MM.1S (cell line): ENCODE measurements around the gene TNFAIP1.

Experiments
- DNase-seq: peaks from one replicate; pipeline ENCODE4 v3.0.0-alpha.2; 2015
- H2AFZ ChIP-seq: fragments of 300-600 bp; sonication (generic); 2 replicates; pipeline ENCODE4 v1.6.0; 2016; ENCODE audit warnings: antibody characterized with exemption, low read length
- H3F3A ChIP-seq: fragments of 300-600 bp; sonication (generic); 2 replicates; pipeline ENCODE4 v1.6.1; 2016; ENCODE audit warnings: mild to moderate bottlenecking, antibody characterized with exemption, low read length, moderate library complexity, mixed read lengths; ENCODE audit not compliant: insufficient read depth
- H3K27ac ChIP-seq: fragments of 300-600 bp; sonication (generic); 2 replicates; pipeline ENCODE4 v1.5.1; 2016; ENCODE audit warnings: mild to moderate bottlenecking, low read length
- H3K27me3 ChIP-seq: fragments of 300-600 bp; sonication (generic); replicated peaks from 2 replicates; pipeline ENCODE4 v1.6.0; 2016; ENCODE audit warnings: low read length; ENCODE audit not compliant: insufficient read depth
- H3K36me3 ChIP-seq: fragments of 300-600 bp; sonication (generic); replicated peaks from 2 replicates; pipeline ENCODE4 v1.6.1; 2016; ENCODE audit warnings: mild to moderate bottlenecking, low read length, mixed read lengths; ENCODE audit not compliant: insufficient read depth
- H3K4me1 ChIP-seq: fragments of 300-600 bp; sonication (generic); 2 replicates; pipeline ENCODE4 v1.6.1; 2016; ENCODE audit warnings: low read length, mixed read lengths
- H3K4me2 ChIP-seq: fragments of 300-600 bp; sonication (generic); 2 replicates; pipeline ENCODE4 v1.6.0; 2016; ENCODE audit warnings: low read depth, low read length
- H3K4me3 ChIP-seq: fragments of 300-600 bp; sonication (generic); 2 replicates; pipeline ENCODE4 v1.5.1; 2016; ENCODE audit warnings: low read length, mixed read lengths
- H3K79me2 ChIP-seq: fragments of 300-600 bp; sonication (generic); 2 replicates; pipeline ENCODE4 v1.6.1; 2016; ENCODE audit warnings: mixed run types, low read length, mixed read lengths
- H3K9ac ChIP-seq: fragments of 300-600 bp; sonication (generic); 2 replicates; pipeline ENCODE4 v1.6.1; 2016; ENCODE audit warnings: low read length, mixed read lengths
- H3K9me2 ChIP-seq: fragments of 300-600 bp; sonication (generic); replicated peaks from 2 replicates; pipeline ENCODE4 v1.6.1; 2016; ENCODE audit warnings: mild to moderate bottlenecking, low read length, mixed read lengths; ENCODE audit not compliant: insufficient read depth
- H3K9me3 ChIP-seq: fragments of 300-600 bp; sonication (generic); replicated peaks from 2 replicates; pipeline ENCODE4 v1.6.1; 2016; ENCODE audit warnings: mild to moderate bottlenecking, low read length, mixed read lengths; ENCODE audit not compliant: insufficient read depth
- H4K20me1 ChIP-seq: fragments of 300-600 bp; sonication (generic); 2 replicates; pipeline ENCODE4 v1.6.1; 2016; ENCODE audit warnings: mild to moderate bottlenecking, low read length, moderate library complexity, mixed read lengths; ENCODE audit not compliant: insufficient read depth
- EZH2 ChIP-seq: fragments of 300-600 bp; sonication (generic); optimal IDR thresholded peaks from 2 replicates; pipeline ENCODE3; 2017; ENCODE audit warnings: low read depth, mild to moderate bottlenecking, antibody characterized with exemption, low read length, mixed read lengths
- EZH2phosphoT487 ChIP-seq: fragments of 300-600 bp; sonication (generic); IDR thresholded peaks from 2 replicates; pipeline ENCODE4 v1.6.1; 2018; ENCODE audit warnings: antibody characterized with exemption, low read length
- TF ChIP-seq, protein P1 (sequence below): fragments of 300-600 bp; sonication (generic); IDR thresholded peaks from 2 replicates; pipeline ENCODE4 v1.5.1; 2016; ENCODE audit warnings: antibody characterized with exemption, low read length, mixed read lengths

Gene TNFAIP1

DNA sequence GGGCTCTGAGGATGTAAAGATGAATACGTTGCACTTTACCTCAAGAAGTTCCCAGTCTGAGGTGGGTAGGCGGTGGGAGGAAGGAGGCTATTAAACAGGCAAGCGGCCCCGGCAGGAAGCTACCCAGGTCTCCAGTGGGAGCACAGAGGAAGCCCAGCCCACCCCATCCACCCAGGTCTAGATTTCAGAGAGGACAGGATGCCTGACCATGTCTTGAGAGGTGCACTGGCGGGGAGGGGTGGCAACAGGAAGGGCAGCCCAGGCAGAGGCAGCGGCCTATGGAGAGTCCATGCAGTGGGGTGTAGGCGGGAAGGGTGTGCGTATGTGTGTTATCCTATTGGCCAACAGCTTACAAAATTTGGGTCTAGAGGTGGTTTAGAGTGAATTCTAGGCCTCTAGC, 49.8 kb downstream of the TNFAIP1 start:
- DNase-seq: no peak
- no peak overlapping the region for H3K9ac ChIP-seq
- no peaks in the 10 kb centered on the region for H3F3A ChIP-seq
- H3K9me3 ChIP-seq: no peaks in the 10 kb centered on the region
- peak overlapping the region; percentile 87; the same call in 1 of the 2 replicates for H2AFZ ChIP-seq
- H3K4me1 ChIP-seq: no peaks in the 10 kb centered on the region
- H4K20me1 ChIP-seq: no peaks in the 10 kb centered on the region
- H3K4me3 ChIP-seq: peak overlapping the region; percentile 64
- no peaks in the 10 kb centered on the region for H3K27me3 ChIP-seq
- H3K79me2 ChIP-seq: no peaks in the 10 kb centered on the region
- H3K36me3 ChIP-seq: no peaks in the 10 kb centered on the region
- TF ChIP-seq, protein P1, sequence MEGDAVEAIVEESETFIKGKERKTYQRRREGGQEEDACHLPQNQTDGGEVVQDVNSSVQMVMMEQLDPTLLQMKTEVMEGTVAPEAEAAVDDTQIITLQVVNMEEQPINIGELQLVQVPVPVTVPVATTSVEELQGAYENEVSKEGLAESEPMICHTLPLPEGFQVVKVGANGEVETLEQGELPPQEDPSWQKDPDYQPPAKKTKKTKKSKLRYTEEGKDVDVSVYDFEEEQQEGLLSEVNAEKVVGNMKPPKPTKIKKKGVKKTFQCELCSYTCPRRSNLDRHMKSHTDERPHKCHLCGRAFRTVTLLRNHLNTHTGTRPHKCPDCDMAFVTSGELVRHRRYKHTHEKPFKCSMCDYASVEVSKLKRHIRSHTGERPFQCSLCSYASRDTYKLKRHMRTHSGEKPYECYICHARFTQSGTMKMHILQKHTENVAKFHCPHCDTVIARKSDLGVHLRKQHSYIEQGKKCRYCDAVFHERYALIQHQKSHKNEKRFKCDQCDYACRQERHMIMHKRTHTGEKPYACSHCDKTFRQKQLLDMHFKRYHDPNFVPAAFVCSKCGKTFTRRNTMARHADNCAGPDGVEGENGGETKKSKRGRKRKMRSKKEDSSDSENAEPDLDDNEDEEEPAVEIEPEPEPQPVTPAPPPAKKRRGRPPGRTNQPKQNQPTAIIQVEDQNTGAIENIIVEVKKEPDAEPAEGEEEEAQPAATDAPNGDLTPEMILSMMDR: no peak
- TF ChIP-seq EZH2phosphoT487 (no peak), EZH2 (no peak)
- H3K27ac ChIP-seq: no peak overlapping the region
- H3K4me2 ChIP-seq: peak overlapping the region; percentile 85; the same call in 1 of the 2 replicates
- no peaks in the 10 kb centered on the region for H3K9me2 ChIP-seq

GRCh38 chr17:28386391-28386790, 50.8 kb downstream of the TNFAIP1 start:
- Histone ChIP-seq H2AFZ (no peak overlapping the region), H3K36me3 (no peaks in the 10 kb centered on the region), H3K4me1 (no peaks in the 10 kb centered on the region), H4K20me1 (no peaks in the 10 kb centered on the region), H3K9me2 (no peaks in the 10 kb centered on the region), H3K4me2 (no peak overlapping the region), H3K79me2 (no peaks in the 10 kb centered on the region), H3K4me3 (no peak overlapping the region), H3F3A (no peaks in the 10 kb centered on the region), H3K27me3 (no peaks in the 10 kb centered on the region), H3K9ac (no peak overlapping the region), H3K27ac (no peak overlapping the region), H3K9me3 (no peaks in the 10 kb centered on the region)
- no peak for DNase-seq
- TF ChIP-seq EZH2 (no peak), EZH2phosphoT487 (no peak)
- TF ChIP-seq, protein P1: no peak

DNA sequence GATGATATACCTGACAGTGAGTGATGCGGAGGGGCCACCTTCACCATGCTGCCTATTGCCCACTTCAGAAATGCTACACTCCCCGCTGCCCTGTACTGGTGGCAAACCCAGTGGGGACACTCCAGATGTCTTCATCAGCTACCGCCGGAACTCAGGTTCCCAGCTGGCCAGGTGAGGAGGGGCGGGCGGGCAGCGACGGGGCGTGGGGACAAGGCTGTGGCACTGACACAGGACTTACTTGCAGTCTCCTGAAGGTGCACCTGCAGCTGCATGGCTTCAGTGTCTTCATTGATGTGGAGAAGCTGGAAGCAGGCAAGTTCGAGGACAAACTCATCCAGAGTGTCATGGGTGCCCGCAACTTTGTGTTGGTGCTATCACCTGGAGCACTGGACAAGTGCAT, 52.5 kb downstream of the TNFAIP1 start:
- Histone ChIP-seq H3K36me3 (no peaks in the 10 kb centered on the region), H3K27me3 (no peaks in the 10 kb centered on the region), H3K4me1 (no peaks in the 10 kb centered on the region), H3K27ac (no peak overlapping the region), H2AFZ (no peak overlapping the region), H3K9me2 (no peaks in the 10 kb centered on the region), H3F3A (no peaks in the 10 kb centered on the region), H3K79me2 (no peaks in the 10 kb centered on the region), H3K9ac (no peak overlapping the region), H3K9me3 (no peaks in the 10 kb centered on the region), H3K4me2 (no peak overlapping the region), H4K20me1 (no peaks in the 10 kb centered on the region), H3K4me3 (no peak overlapping the region)
- DNase-seq: no peak
- no peak for TF ChIP-seq EZH2phosphoT487
- TF ChIP-seq EZH2: no peak
- TF ChIP-seq, protein P1: no peak

DNA sequence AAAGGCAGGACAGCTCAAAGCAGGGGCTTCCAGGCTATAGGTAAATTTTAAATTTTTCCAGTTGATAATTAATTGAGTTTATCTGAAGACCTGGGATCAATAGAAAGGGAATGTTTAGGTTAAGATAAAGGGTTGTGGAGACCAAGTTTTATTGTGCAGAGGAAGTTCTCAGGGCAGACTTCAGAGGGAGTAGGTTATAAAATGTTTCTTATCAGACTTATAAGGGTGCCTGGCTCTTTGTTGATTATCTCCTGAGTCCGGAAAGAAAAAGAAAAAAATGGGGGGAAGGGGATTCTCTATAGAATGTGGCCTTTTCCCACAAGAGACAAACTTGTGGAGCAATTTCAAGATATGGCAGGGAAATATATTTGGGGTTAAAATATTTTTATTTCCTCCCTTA, 54.6 kb downstream of the TNFAIP1 start:
- no peak for DNase-seq
- Histone ChIP-seq H3K27ac (no peak overlapping the region), H4K20me1 (no peaks in the 10 kb centered on the region), H3K9me3 (no peaks in the 10 kb centered on the region), H3K27me3 (no peaks in the 10 kb centered on the region), H3F3A (no peaks in the 10 kb centered on the region), H3K79me2 (no peaks in the 10 kb centered on the region), H3K4me1 (no peaks in the 10 kb centered on the region), H3K4me2 (no peak overlapping the region), H3K36me3 (no peaks in the 10 kb centered on the region), H3K9ac (no peak overlapping the region), H2AFZ (no peak overlapping the region), H3K4me3 (no peak overlapping the region), H3K9me2 (no peaks in the 10 kb centered on the region)
- no peak for TF ChIP-seq EZH2phosphoT487
- no peak for TF ChIP-seq EZH2
- TF ChIP-seq, protein P1: no peak
